CD4-positive, alpha-beta T cell treated with Interleukin-6 at 100 ng/mL for 8 hours (primary cell): ENCODE results near the gene RASSF1.

ENCODE experiments used
- DNase-seq: peaks from one replicate; pipeline ENCODE4 v3.0.0-alpha.2; 2020; ENCODE audit warnings: mixed read lengths, low spot score

Gene RASSF1

DNA sequence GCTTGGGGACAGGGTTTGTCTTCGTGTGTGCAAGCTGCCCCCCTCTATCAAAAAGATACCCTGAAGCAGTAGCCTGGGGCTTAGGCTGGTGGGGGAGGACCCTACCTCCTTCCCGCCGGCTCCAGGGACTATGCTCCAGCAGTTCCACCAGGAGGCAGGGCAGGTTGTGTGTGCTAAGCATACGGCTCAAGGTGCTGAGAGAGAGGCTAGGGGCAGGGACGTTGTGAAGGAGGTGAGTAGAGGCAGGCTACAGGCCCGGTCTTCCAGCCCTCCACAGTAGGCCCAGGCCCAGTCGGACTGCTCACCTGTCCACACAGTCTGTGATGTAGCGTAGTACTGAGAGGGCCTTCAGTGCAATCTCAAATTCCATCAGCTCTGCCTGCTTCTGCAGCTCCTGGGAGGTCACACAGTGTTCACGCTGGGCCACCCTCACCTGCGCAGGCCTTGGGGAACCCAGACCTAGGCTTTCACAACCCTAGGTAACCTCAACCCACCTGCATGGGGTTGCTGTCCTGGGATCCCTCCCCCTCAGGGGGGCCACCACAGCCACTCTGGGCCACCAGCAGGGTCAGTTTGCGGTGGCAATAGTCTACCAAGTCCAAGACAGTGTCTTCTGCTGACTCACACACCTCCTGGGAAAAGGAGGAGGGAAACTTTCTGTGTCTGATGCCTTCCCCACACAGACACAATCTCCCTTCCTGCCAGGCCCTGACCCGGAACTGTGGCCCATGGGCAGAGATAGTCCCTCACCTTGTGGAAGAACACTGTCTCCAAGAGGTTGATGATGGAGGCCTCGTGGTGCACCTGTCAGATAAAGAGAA, 2.4 kb upstream of the RASSF1 start:
- no peak for DNase-seq

DNA sequence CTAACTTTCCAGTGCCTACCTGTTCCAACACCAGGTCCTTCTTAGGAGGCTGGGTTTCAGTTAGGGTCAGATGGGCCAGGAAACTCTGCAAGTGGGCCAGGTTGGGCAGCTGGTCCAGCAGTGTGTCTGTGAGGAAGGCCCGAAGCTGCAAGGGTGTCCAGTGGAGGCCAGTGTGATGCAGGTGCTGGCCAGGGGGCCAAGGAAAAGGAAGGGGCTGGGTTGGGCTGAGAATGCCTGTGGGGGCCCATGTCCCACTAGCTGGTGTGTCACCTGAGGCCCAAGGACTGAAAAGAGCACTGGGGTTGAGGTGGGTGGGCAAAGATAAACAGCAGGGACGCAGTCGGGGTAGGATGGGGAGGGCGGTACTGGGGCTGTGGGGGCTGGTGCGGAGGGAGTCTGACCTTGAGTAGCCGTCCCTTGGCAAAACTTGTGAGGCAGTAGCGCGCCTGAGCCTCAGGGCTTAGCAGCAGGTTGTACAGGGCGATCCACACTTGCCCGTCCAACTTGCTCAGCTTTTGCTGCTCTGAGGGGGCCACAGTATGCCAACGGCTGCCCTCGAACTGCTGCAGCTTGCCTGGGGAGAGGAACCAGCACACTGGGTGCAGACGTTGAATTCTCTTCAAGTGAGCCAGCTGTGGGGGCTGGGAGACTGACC, 1.5 kb upstream of the RASSF1 start:
- no peak for DNase-seq

DNA sequence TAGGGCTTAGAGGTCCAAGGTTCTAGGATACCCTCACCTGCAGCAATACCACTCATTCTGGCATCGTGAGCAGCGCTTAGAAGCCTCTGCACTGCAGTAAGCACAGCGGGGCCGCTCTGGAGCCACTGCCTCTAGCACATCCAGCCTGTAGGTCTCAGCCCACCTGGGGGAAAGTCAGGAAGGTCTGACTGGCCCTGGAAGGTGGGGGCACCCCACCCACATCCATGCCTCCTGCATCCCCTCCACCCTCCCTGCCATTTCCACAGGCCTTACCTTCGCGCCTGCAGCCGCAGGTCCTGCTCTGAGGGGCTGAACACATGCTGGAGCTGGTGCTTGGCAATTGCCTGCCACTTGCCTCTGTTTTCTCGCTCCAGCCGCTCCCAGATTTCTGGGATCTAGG, 901 bp upstream of the RASSF1 start:
- DNase-seq: no peak

DNA sequence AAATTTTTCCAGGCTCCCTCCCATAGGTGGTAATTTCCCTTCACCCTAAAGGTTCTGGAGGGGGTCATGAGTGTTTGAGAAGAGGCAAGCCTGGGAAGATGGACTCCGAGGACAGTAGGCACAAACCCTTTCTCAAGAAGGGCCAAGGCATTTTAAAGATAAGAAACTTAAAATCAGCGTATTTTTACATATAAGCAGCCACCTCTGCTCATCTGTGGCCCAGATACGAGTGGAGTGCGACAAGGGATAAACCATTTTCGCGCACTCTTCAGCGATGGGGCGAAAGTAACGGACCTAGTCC, 539 bp downstream of the RASSF1 start:
- DNase-seq: no peak

DNA sequence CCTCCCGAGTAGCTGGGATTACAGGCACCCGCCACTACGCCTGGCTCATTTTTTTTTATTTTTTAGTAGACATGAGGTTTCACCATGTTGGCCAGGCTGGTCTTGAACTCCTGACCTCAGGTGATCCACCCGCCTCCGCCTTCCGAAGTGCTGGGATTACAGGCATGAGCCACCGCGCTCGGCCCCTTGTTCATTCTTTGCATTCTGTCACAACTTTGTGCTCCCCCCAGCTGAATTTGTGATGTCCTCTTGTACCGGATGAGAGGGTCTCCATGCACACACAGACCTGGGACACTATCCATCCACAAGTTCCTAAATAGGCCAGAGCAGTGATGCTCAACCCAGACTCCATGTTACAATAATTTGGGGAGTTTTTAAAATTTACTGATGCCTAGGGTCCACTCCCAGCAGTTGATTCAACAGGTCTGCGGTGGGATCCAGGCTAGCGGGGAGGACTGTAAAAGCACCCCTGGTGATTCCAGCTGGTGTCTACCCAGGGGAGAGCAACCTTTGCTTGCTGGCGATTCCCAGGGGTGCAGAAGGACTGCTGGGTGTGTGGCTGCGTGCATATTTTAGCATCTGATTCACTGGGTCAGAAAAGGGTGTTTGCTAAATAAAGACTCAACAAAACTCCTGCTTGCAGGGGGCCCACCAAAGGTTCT, 1.0 kb downstream of the RASSF1 start:
- DNase-seq: no peak

DNA sequence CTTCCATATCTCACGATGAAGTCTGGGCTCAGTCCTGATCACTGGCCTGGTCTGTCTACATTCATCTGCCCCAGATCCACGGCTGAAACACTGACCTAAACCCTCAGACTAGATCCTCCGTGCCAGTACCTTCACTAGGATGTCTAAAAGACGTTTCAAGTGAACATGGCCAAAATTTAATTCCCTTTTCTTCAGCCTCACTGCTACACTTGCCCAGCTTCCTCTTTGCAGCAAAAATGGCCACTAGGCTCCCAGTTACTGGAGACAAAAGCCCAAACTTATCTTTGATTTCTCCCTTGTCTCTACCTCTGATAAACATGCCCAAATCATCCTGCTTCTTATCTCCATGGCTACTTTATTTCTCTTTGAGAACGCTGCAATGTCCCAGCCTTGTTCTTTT, 1.7 kb downstream of the RASSF1 start:
- no peak for DNase-seq

DNA sequence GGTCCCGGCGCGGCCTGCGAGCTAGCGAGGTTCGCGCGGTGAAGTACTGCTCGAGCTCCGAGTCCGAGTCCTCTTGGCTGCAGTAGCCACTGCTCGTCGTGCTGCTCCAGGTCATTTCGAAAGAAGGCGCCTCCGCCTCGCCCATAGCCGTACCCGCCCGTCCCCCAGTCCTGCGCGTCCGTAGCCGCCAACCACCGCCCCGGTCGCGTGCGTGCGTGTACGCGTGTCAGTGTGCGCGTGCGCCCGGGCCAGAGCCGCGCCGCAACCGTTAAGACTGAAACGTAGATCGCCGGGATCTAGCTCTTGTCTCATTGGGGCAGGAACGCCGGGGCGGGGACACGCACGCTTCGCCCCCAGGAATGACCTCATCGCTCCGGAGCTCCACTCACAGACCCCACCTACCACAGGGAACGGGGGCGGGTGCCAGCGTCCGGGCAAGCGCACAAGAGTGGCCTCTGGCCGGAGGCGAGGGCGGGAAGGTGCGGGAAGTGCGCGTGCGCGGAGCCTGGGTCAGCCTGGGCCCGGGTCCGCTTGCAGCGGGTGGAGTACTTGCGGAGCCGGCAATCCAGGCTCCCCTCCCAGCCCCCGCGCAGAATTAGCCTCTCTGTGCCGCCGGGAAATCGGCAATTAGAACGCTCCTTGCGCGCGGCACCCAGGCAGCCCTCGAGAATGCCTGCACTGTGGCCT, 3.3 kb downstream of the RASSF1 start:
- DNase-seq: peak; percentile 95

DNA sequence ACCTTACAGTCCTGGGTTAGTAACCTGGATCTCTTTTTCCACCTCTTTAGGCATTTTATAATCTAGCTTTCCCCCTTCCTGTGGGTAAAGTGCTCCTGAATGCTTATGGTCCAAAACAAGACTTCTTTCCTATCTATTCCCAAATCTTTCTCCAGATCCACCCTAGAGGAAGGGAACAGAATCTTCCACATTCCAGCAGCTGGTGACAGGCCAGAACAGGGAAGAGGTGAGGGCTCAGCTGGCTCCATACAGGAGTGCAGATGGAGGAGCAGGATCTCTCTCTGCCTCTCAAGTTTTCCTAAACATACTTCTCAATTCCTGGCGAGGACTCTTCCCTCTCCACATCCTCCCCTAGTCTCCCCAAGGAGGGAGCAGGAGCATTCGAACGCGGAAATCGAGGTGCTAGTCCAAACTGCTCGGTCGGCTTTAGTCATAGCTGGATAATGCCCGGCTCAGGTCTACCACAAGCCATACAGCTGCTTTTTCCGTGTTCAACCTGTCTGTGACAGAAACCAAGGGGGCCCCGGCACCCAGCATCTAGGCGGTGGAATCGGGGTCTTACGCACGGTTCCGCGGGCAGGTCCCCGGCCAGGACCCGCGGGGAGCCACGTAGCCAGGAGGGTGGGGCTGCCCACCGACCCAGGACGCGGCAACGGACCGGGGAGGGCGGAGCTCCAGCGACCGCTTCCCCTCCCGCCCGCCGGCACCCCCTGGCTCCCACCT, 4.0 kb downstream of the RASSF1 start:
- no peak for DNase-seq

DNA sequence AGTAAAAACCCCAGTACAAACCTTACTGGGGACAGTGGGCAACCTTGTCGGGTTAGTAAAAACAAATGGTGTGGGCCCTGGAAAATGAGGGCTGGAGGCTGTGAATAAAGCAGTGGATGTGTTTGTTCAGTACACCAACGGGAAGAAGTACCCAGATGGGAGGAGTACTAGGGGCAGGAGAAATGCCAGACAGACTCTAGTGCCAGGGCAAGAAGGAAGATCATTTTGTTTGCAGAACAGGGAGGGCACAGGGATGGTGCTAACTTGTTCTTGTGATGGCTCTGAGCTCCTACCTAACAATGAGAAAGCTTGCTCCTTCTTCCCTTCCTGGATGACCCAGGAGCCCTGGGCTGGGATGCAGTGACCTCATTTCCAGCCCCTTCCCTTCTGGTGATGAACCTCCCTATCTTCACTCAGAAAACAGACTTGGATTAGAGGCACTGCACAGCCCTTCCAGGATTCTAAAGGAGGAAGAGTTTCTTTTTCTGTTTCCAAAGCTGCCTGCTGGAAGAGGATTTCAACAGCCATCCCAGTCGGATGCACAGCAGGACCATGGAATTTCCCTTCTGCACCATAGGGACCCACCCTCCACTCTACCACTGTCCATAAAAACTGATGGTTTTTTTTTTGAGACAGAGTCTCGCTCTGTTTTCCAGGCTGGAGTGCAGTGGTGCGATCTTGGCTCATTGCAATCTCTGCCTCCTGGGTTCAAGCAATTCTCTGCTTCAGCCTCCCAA, 6.1 kb downstream of the RASSF1 start:
- DNase-seq: no peak

DNA sequence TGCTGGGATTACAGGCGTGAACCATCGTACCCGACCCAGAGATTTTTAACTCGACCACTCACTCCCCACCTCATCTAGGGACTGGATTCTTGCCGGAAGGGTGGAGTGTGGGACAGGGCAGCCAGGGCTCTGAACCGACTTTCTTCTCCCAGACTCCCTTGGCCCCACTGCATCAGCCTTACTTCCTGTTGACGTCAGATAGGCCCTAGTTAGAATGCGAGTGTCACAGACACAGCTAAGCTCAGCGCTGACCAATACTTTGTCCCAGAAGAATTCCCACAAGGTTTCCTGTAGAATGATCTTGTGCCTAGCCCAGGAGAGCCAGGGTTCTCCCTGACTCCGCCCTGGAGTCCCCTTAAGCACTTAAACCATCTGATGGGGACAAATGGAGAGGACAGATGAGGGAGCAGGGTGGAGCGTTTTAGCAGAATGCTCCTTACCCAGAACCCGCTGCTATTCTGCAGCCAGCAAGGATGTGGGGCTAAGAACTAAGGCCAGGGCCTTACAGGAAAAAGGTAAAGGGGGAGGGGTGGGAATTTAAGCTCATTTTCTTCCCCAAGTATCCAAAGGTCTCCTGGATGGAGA, 6.8 kb downstream of the RASSF1 start:
- no peak for DNase-seq

DNA sequence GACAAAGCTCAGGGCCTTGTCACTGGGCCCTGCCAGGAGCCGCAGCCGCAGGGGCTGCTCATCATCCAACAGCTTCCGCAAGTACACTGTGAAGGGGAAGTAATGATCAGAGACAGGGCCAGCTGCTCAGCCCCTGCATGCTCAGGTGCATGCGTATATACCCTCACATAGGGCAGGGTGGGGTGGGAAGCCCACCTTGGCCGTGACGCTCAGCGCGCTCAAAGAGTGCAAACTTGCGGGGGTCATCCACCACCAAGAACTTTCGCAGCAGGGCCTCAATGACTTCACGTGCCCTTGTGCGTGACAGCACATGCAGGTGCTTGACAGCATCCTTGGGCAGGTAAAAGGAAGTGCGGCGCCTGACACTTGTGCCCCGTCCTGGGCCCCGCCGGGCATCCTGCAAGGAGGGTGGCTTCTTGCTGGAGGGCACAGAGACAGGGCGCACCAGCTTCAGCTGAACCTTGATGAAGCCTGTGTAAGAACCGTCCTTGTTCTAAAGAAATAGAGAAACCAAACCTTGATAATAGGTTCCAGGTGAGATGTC, 9.2 kb downstream of the RASSF1 start:
- no peak for DNase-seq

DNA sequence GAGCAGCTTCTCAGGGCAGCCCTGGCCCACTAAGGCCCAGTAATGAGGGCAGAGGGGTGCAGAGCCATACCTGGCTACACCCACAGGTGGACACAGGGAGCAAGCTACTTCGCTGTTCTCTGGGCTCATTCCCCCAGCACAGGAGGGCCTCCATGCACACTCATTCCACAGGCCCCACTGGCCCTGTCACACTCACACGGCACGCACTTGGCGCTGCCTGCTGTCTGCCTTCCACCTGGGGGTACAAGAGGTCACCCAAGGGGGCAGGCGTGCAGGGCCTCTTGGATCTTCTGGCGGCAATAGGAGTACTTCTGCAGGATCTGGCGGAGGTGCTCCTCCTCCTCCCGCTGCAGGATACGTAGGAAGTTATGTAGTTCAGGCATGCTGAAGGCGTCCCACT, 10.3 kb downstream of the RASSF1 start:
- DNase-seq: no peak

DNA sequence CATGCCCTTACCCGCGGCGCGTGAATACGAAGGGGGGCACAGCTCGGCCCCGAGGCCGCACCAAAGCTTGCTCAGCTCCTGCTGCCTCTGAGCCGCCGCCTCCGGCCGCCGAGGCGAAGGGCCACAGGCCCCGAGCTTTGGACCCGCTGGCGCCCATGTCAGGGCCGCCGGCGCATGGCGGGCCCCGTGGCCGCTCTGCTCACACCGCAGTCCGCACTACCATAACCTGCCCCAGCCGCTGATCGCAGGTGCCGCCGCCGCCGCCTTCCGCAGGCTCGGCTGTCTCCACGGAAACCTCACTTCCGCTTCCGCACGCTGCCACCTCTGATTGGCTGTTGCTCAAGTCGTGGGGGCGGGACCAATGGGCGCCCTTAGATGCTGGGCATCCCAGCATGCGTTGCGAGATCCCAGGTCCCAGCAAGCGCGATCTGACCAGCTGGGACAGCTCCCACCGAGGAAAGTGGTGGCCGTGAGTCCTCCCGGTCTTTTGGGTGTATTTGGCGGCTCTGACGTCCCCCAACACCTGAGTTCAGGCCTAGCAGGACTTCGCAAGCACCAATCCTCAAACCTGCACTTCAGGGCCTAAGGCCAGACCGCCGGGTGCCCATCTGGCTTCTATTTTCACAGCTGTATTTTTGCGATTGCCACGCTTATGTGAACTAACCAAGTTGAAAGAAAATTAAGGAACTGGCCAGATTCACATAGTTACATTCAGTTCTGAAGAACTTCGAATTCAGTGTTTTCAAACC, 12.5 kb downstream of the RASSF1 start, which contains the start of gene TUSC2:
TUSC2 (minus strand) TSS at position 281 of the 749 bp plus-strand sequence; CDS start at position 157, 124 bp downstream.
- peak; percentile 94 for DNase-seq

DNA sequence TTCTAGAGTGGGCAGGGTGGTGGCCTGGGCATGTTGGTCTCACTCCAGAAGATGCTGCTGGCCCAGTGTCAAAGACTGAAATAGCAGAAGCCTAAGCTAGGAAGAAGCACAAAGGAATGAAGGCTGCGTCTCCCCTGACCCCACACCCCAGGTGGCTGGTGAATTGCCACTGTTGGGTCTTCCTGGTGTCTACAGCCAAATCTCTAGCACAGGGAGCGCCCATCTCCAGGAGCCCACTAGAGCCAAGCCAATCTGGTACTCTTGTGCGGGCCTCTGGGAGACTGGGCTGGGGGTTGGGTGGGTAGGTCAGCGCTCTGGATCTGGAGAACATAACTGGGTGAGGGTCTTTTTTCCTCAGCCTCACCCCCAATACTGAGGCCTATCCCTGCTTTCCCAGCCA, 13.5 kb downstream of the RASSF1 start:
- no peak for DNase-seq

DNA sequence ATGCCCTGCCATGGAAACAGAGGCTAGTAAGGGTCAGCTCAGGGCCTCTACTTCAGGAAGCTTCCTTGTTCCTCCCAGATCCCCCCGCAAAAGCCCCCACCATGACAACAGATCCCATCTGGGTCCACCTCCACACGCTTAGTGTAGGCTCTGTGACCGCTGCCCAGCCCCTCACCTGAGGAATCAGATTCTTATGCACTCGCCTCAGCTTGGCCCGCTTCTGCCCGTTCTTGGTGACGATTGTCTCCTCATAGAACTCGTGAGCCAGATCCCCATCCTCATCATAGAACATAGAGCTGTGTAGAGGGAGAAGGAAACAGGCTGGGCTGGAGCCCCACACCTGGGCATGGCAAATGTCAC, 14.5 kb downstream of the RASSF1 start:
- DNase-seq: no peak

DNA sequence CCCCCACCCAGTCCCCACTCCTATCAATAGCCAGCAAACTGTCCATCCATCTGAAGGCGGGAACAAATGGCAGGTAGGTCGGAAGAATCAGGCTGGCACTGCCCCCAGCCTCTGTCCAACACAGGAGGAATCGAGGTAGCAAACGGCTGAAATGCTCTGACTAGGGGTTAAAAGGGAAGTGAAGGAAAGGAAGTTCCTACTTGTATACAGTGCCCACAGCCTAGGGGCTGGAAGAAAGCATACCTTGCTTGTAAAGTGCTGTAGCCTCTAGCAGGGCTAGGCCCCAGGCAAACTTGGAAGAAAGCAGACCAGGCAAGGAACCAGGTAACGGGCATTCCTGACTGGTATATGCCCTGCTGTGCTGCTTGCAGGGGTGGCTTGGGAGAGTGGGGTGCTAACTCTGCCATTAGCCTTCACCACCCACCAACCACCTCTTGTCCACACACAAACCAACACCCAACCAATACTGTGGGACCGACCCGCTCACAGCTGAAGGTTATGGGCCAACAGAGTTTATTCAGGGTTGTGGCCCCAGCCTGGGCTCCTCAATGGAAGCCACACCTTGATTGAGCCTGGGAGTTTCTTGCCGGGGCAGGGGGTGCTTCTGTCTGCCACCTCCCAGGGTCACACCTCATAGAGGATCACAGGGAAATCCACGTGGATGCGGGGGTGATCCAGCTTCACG, 15.0 kb downstream of the RASSF1 start:
- no peak for DNase-seq

DNA sequence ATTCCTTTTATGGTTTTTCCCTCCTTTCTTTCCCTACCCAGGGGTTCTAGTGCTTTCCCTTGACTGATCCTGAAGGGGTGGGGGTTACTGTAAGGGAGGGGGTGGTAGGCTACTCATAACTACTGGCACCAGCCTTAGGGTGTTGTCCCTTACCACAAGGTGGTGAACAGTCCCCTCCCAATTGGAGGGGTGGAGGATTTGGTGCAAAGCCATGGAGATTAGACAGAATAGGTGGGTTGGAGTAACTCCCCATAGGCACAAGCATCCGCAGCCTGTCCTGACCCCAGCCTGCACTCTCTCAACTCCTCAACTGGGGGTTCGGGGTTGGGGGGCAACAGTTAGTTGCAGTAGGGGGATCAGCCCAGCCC, 15.5 kb downstream of the RASSF1 start:
- no peak for DNase-seq

DNA sequence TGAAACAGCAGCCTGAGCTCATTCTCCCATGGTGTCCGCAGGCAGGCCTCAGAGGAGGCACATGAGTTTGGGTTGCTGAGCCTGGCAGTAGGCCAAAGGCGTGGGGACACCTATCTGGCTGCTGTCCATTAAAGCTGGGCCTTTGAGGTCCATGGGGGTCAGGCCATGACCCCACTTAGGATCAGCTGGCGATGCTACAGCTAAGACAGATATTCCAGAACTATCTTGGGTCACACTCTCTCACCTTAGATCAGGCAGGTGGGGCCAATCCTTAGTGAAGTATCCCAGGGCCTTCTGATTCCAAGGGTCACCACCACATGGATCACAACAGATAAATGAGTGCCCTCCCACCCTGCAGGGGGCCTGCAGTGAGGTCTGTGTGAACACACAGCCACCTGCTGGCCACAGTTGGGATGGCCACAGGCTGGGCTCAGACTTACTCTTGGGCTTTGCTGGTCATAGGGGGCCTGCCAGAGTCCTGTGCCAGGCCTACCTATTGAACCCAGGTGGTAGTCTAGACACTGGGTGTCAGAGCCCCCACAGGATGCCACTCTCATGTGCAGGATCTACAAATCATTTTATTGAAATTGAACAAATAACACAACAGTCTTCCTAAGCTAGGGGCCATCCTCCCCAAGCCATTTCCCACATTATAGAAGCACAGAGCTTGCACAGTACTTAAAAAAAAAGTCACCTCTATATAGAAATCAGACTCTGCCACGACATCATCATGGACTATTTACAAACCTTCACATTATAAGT, 16.1 kb downstream of the RASSF1 start:
- peak; percentile 45 for DNase-seq
